Caco-2 (cell line): ENCODE results near the gene CNKSR1. TPM values are rescaled to one million over a fixed set of nuclear protein-coding genes. Genes with fewer than 3 reads are reported as not detected.

Experiments
- BruUV-seq: library from RNA; stranded (reverse); fragments of 400-500 nt; replicated peaks from 2 replicates; lab custom pipeline; 2021; lab: Mats Ljungman, UMichigan
- CTCF ChIA-PET: fragments of 300-600 bp; sonication (Branson Sonifier 250); formaldehyde crosslinking; loops from one replicate; lab custom pipeline; 2022; ENCODE audit warnings: antibody characterized with exemption; lab: Charles Lee
- POLR2A ChIA-PET: fragments of 300-600 bp; sonication (Branson Sonifier 250); formaldehyde crosslinking; loops from one replicate; lab custom pipeline; 2022; ENCODE audit warnings: antibody characterized with exemption; lab: Charles Lee
- DNase-seq, 2 experiments: peaks; one replicate each; pipeline versions ENCODE4 v3.0.0 to v3.0.0-alpha.2; 2020 to 2022
- H3K27me3 ChIP-seq: replicated peaks from 2 replicates; pipeline ENCODE4 v1.6.0; 2011; ENCODE audit warnings: low read length; ENCODE audit not compliant: control insufficient read depth, insufficient read depth
- H3K36me3 ChIP-seq: 2 replicates; pipeline ENCODE4 v1.5.1; 2011; ENCODE audit warnings: low read length; ENCODE audit not compliant: control insufficient read depth, insufficient read depth
- H3K4me1 ChIP-seq: fragments of 250-450 bp; sonication (Bioruptor Pico); 2 replicates; pipeline ENCODE4 v1.5.1; 2020; ENCODE audit warnings: mild to moderate bottlenecking
- H3K4me3 ChIP-seq: 2 replicates; pipeline ENCODE4 v1.5.1; 2011; ENCODE audit warnings: low read depth, mild to moderate bottlenecking, control low read depth, low read length
- H3K9me3 ChIP-seq: fragments of 250-450 bp; sonication (Bioruptor Pico); 2 replicates; pipeline ENCODE4 v1.5.1; 2020; ENCODE audit warnings: mild to moderate bottlenecking, moderate library complexity
- H3K27ac Mint-ChIP-seq: one replicate; pipeline ENCODE4 v1.8.0; 2022; ENCODE audit warnings: mixed read lengths; ENCODE audit not compliant: unreplicated experiment
- H3K27me3 Mint-ChIP-seq: one replicate; pipeline ENCODE4 v1.8.0; 2022; ENCODE audit warnings: mixed read lengths; ENCODE audit not compliant: insufficient read depth, unreplicated experiment
- H3K36me3 Mint-ChIP-seq: one replicate; pipeline ENCODE4 v1.8.0; 2022; ENCODE audit warnings: mild to moderate bottlenecking, mixed read lengths; ENCODE audit not compliant: insufficient read depth, unreplicated experiment
- H3K4me1 Mint-ChIP-seq: one replicate; pipeline ENCODE4 v1.8.0; 2022; ENCODE audit warnings: low read depth, mixed read lengths; ENCODE audit not compliant: unreplicated experiment
- H3K4me3 Mint-ChIP-seq: one replicate; pipeline ENCODE4 v1.8.0; 2022; ENCODE audit warnings: mild to moderate bottlenecking, moderate library complexity, mixed read lengths; ENCODE audit not compliant: unreplicated experiment
- H3K9me3 Mint-ChIP-seq: one replicate; pipeline ENCODE4 v1.8.0; 2022; ENCODE audit warnings: mixed read lengths; ENCODE audit not compliant: unreplicated experiment
- intact Hi-C: fragments of 100-400 bp; cut with micrococcal nuclease; formaldehyde crosslinking; loops from one replicate; pipeline ENCODE4 v1.10.0; 2022; ENCODE audit not compliant: unreplicated experiment
- total RNA-seq: library from RNA; stranded (reverse); gene quantifications from 2 replicates; pipeline ENCODE4 v1.2.3, GENCODE V29; 2022
- TF ChIP-seq, protein P1 (sequence below), 2 experiments: fragments of 200-600 bp in 1 of 2; IDR thresholded peaks; 1 replicate in 1 of 2; 2 replicates in 1 of 2; pipeline versions ENCODE4 v1.5.1 to v1.8.0; 2011 to 2022; ENCODE audit warnings: antibody characterized with exemption in 1 of 2, control low read depth in 1 of 2, inconsistent platforms in 1 of 2, low read depth in 1 of 2, low read length in 1 of 2, mild to moderate bottlenecking in 1 of 2, moderate library complexity in 1 of 2; ENCODE audit not compliant: insufficient read depth in 1 of 2, severe bottlenecking in 1 of 2, unreplicated experiment in 1 of 2

CNKSR1 gene
- total RNA-seq, 1 experiment from 2014 or later: 16.1 TPM

DNA sequence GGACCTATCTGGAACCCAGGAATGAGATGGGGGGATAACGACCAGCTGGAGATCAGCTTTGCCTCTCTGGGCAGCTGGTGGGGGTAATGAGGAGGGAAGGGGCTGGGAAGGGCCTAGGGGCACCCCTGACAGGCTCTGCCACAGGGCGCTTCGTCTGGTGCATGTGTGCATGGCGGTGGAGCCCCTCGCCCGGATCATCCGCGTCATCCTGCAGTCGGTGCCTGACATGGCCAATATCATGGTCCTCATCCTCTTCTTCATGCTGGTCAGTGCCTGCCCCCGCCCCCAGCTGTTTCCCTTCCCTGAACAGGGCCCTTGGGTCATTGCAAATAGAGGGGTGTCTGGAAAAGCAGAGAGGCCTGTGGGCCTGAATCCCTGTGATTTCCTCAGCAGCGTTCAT is 20.5 kb downstream of the CNKSR1 start:
- TF ChIP-seq, protein P1, sequence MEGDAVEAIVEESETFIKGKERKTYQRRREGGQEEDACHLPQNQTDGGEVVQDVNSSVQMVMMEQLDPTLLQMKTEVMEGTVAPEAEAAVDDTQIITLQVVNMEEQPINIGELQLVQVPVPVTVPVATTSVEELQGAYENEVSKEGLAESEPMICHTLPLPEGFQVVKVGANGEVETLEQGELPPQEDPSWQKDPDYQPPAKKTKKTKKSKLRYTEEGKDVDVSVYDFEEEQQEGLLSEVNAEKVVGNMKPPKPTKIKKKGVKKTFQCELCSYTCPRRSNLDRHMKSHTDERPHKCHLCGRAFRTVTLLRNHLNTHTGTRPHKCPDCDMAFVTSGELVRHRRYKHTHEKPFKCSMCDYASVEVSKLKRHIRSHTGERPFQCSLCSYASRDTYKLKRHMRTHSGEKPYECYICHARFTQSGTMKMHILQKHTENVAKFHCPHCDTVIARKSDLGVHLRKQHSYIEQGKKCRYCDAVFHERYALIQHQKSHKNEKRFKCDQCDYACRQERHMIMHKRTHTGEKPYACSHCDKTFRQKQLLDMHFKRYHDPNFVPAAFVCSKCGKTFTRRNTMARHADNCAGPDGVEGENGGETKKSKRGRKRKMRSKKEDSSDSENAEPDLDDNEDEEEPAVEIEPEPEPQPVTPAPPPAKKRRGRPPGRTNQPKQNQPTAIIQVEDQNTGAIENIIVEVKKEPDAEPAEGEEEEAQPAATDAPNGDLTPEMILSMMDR (IDR thresholded peaks at IDR 0.05; ENCODE audit: insufficient read depth in 1 of 2, low read depth in 1 of 2, low read length in 1 of 2, severe bottlenecking in 1 of 2, unreplicated experiment in 1 of 2): no peak
- intact Hi-C loops: no loop called here
- Histone ChIP-seq H3K9me3 (no peaks in the 10 kb centered on the region), H3K4me3 (no peak overlapping the region), H3K4me1 (no peaks in the 10 kb centered on the region), H3K36me3 (no peaks in the 10 kb centered on the region), H3K27me3 (no peaks in the 10 kb centered on the region)
- CTCF ChIA-PET: no interaction called here
- no peak for DNase-seq
- no TSS peak for BruUV-seq
- POLR2A ChIA-PET: no interaction called here
- H3K9me3 Mint-ChIP-seq: no peaks in the 10 kb centered on the region
- H3K27ac Mint-ChIP-seq: no peak overlapping the region
- H3K4me1 Mint-ChIP-seq: no peaks in the 10 kb centered on the region
- no peaks in the 10 kb centered on the region for H3K27me3 Mint-ChIP-seq
- H3K36me3 Mint-ChIP-seq: no peaks in the 10 kb centered on the region
- no peak overlapping the region for H3K4me3 Mint-ChIP-seq

DNA sequence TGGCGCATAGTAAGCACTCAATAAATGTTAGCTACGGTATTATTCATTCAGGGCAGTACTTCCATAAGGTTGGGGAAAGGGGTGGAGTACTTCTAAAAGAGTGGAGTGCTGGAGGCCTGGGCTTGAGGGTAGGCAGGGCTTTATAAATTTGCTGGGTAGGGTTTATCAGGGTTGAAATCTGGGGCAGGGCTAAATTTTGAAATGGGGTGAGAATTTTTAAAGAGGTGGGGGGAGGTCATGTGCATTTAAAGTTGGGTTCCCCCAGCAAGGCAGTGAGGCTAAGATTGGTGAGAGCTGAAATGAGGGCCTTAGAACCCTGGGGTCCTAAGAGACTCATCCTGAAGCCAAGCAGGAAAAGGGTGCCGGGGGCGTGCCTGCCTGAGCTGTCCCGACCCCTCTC is 23.1 kb downstream of the CNKSR1 start:
- H3K27ac Mint-ChIP-seq: no peak overlapping the region
- no peaks in the 10 kb centered on the region for H3K27me3 Mint-ChIP-seq
- Histone ChIP-seq H3K4me1 (no peaks in the 10 kb centered on the region), H3K4me3 (no peak overlapping the region), H3K9me3 (no peaks in the 10 kb centered on the region), H3K36me3 (no peaks in the 10 kb centered on the region), H3K27me3 (no peaks in the 10 kb centered on the region)
- BruUV-seq: no TSS peak
- TF ChIP-seq, protein P1 (IDR thresholded peaks at IDR 0.05; ENCODE audit: insufficient read depth in 1 of 2, low read depth in 1 of 2, low read length in 1 of 2, severe bottlenecking in 1 of 2, unreplicated experiment in 1 of 2): no peak
- DNase-seq: no peak
- no peaks in the 10 kb centered on the region for H3K4me1 Mint-ChIP-seq
- H3K36me3 Mint-ChIP-seq: no peaks in the 10 kb centered on the region
- no peak overlapping the region for H3K4me3 Mint-ChIP-seq
- H3K9me3 Mint-ChIP-seq: no peaks in the 10 kb centered on the region
- ChIA-PET CTCF (no interaction called here), POLR2A (no interaction called here)
- intact Hi-C loops: no loop called here

DNA sequence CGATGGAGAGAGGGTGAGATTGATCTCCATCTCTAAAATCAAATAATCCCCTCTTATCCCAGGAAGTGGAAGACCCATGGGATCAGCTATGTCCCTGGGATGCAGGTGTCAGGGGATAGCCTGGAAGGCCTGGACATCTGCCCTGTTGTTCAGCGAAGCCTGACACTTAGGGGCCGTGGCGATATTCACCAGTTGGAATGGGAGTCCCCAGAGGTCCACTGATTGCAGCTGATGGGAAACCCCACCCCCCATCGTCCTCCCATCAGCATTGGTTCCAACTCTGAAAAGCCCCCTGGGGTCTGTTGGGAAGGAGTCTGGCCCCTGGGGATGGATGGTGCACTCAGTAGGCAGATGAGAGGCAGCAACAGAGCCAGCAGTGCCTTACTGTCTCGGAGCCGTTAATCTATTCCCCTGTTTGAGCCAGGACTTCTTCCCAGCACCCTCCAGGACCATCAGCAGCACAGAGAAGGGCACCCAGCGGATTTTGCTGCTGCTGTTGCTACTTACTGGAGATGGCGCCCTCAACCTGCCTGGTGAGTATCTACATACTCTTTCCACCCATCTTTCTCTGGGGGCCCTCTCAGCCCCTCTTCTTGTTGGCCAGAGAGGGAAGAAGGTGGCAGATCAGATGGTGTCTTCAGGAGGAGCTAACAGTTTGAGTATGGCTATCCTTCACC is 26.5 kb downstream of the CNKSR1 start:
- POLR2A ChIA-PET: no interaction called here
- Mint-ChIP-seq H3K4me3 (no peak overlapping the region), H3K9me3 (no peaks in the 10 kb centered on the region), H3K27ac (no peak overlapping the region), H3K36me3 (no peaks in the 10 kb centered on the region), H3K4me1 (no peaks in the 10 kb centered on the region), H3K27me3 (no peaks in the 10 kb centered on the region)
- Histone ChIP-seq H3K4me3 (no peak overlapping the region), H3K9me3 (no peaks in the 10 kb centered on the region), H3K27me3 (no peaks in the 10 kb centered on the region), H3K36me3 (no peaks in the 10 kb centered on the region), H3K4me1 (no peaks in the 10 kb centered on the region)
- no TSS peak for BruUV-seq
- CTCF ChIA-PET: interaction anchor here (1.6 kb wide), 1 partner anchor 30 kb away, joined by 4 read pairs; the partner anchor contains the start of gene CEP85
- TF ChIP-seq, protein P1 (IDR thresholded peaks at IDR 0.05; ENCODE audit: insufficient read depth in 1 of 2, low read depth in 1 of 2, low read length in 1 of 2, severe bottlenecking in 1 of 2, unreplicated experiment in 1 of 2): no peak
- intact Hi-C loops: no loop called here
- no peak for DNase-seq
